Subcutaneous adipose tissue (tissue), 4 donors: ENCODE results near the gene ANKRD13A. TPM values are rescaled to one million over a fixed set of nuclear protein-coding genes. Genes with fewer than 3 reads are reported as not detected.

Experiments
- CTCF ChIP-seq: fragments of 450-650 bp; IDR thresholded peaks from one replicate; pipeline ENCODE4 v1.5.1; 2016; ENCODE audit warnings: low read depth, mild to moderate bottlenecking, control low read depth, antibody characterized with exemption, moderate library complexity
- total RNA-seq, 4 donors: library from RNA; depleted of rRNA; stranded (reverse); fragments of >200 nt; gene quantifications; one replicate each; pipeline ENCODE4 v1.1.0, GENCODE V29; 2016

ANKRD13A gene
- total RNA-seq, 4 donors from 2014 or later, result 30.3 to 79.6 (median 44.3) TPM

GRCh38 chr12:110028323-110028722 is 29.1 kb downstream of the ANKRD13A start:
- TF ChIP-seq CTCF, result no peak

- no peak for TF ChIP-seq CTCF
Measured at GRCh38 chr12:110029290-110029815, 30.1 kb downstream of the ANKRD13A start.

- no peak for TF ChIP-seq CTCF
Measured at GRCh38 chr12:110033888-110034287, 34.7 kb downstream of the ANKRD13A start.

GRCh38 chr12:110035534-110036104 is 36.4 kb downstream of the ANKRD13A start:
- TF ChIP-seq CTCF, result no peak

- no peak for TF ChIP-seq CTCF
Measured at GRCh38 chr12:110037315-110037714, 38.1 kb downstream of the ANKRD13A start.

GRCh38 chr12:110038741-110039084 is 39.5 kb downstream of the ANKRD13A start:
- no peak for TF ChIP-seq CTCF

- no peak for TF ChIP-seq CTCF
Measured at GRCh38 chr12:110039085-110039807, 40.0 kb downstream of the ANKRD13A start.
